HEK293 (cell line): ENCODE measurements around the gene RAB11A.

Experiments used
- BCL6B ChIP-seq: fragments of 450-650 bp; formaldehyde crosslinking; IDR thresholded peaks from 2 replicates; pipeline ENCODE4 v1.5.1; 2017; ENCODE audit warnings: missing biosample characterization, missing genetic modification characterization
- ELK4 ChIP-seq: IDR thresholded peaks from 2 replicates; pipeline ENCODE4 v1.6.1; 2011; ENCODE audit warnings: mild to moderate bottlenecking, low read depth, low read length, borderline replicate concordance
- GLIS2 ChIP-seq: fragments of 450-650 bp; formaldehyde crosslinking; IDR thresholded peaks from 2 replicates; pipeline ENCODE4 v1.5.1; 2016; ENCODE audit warnings: missing biosample characterization, missing genetic modification characterization
- KLF8 ChIP-seq: fragments of 450-650 bp; formaldehyde crosslinking; IDR thresholded peaks from 2 replicates; pipeline ENCODE4 v1.5.1; 2016; ENCODE audit warnings: missing biosample characterization, missing genetic modification characterization
- MZF1 ChIP-seq: fragments of 450-650 bp; formaldehyde crosslinking; IDR thresholded peaks from 2 replicates; pipeline ENCODE4 v1.5.1; 2017; ENCODE audit warnings: missing biosample characterization, missing genetic modification characterization, borderline replicate concordance
- REST ChIP-seq: fragments of 450-650 bp; formaldehyde crosslinking; IDR thresholded peaks from 2 replicates; pipeline ENCODE4 v1.5.1; 2016; ENCODE audit warnings: missing biosample characterization, missing genetic modification characterization
- SP7 ChIP-seq: fragments of 450-650 bp; formaldehyde crosslinking; IDR thresholded peaks from 2 replicates; pipeline ENCODE4 v1.5.1; 2016; ENCODE audit warnings: missing biosample characterization, missing genetic modification characterization
- WT1 ChIP-seq: fragments of 450-650 bp; formaldehyde crosslinking; IDR thresholded peaks from 2 replicates; pipeline ENCODE4 v1.5.1; 2016; ENCODE audit warnings: missing biosample characterization, missing genetic modification characterization
- ZEB2 ChIP-seq: fragments of 450-650 bp; formaldehyde crosslinking; IDR thresholded peaks from 2 replicates; pipeline ENCODE4 v1.5.1; 2016; ENCODE audit warnings: missing biosample characterization, missing genetic modification characterization
- ZIC2 ChIP-seq: fragments of 450-650 bp; formaldehyde crosslinking; IDR thresholded peaks from 2 replicates; pipeline ENCODE4 v1.5.1; 2016; ENCODE audit warnings: missing biosample characterization, missing genetic modification characterization
- ZNF140 ChIP-seq: fragments of 450-650 bp; formaldehyde crosslinking; IDR thresholded peaks from 2 replicates; pipeline ENCODE4 v1.5.1; 2016; ENCODE audit warnings: missing biosample characterization, missing genetic modification characterization
- ZNF184 ChIP-seq: fragments of 450-650 bp; IDR thresholded peaks from 2 replicates; pipeline ENCODE4 v1.5.1; 2018; ENCODE audit warnings: missing biosample characterization, mild to moderate bottlenecking, missing genetic modification characterization
- ZNF214 ChIP-seq: fragments of 450-650 bp; formaldehyde crosslinking; IDR thresholded peaks from 2 replicates; pipeline ENCODE4 v1.5.1; 2017; ENCODE audit warnings: missing biosample characterization, mild to moderate bottlenecking, missing genetic modification characterization, borderline replicate concordance
- ZNF266 ChIP-seq: fragments of 450-650 bp; formaldehyde crosslinking; IDR thresholded peaks from 2 replicates; pipeline ENCODE4 v1.5.1; 2016; ENCODE audit warnings: missing biosample characterization, missing genetic modification characterization, low read depth
- ZNF394 ChIP-seq: fragments of 450-650 bp; formaldehyde crosslinking; IDR thresholded peaks from 2 replicates; pipeline ENCODE4 v1.5.1; 2016; ENCODE audit warnings: missing biosample characterization, missing genetic modification characterization, mild to moderate bottlenecking, moderate library complexity, borderline replicate concordance
- ZNF416 ChIP-seq: fragments of 450-650 bp; formaldehyde crosslinking; IDR thresholded peaks from 2 replicates; pipeline ENCODE4 v1.5.1; 2016; ENCODE audit warnings: missing biosample characterization, missing genetic modification characterization
- ZNF510 ChIP-seq: fragments of 450-650 bp; formaldehyde crosslinking; IDR thresholded peaks from 2 replicates; pipeline ENCODE4 v1.5.1; 2018; ENCODE audit warnings: mild to moderate bottlenecking, missing genetic modification characterization, missing biosample characterization; ENCODE audit not compliant: insufficient replicate concordance
- ZNF548 ChIP-seq: fragments of 450-650 bp; formaldehyde crosslinking; IDR thresholded peaks from 2 replicates; pipeline ENCODE4 v1.5.1; 2016; ENCODE audit warnings: missing biosample characterization, missing genetic modification characterization
- ZNF654 ChIP-seq: fragments of 450-650 bp; formaldehyde crosslinking; IDR thresholded peaks from 2 replicates; pipeline ENCODE4 v1.5.1; 2016; ENCODE audit warnings: low read depth, missing biosample characterization, missing genetic modification characterization
- ZNF660 ChIP-seq: fragments of 450-650 bp; IDR thresholded peaks from 2 replicates; pipeline ENCODE4 v1.5.1; 2018; ENCODE audit warnings: missing biosample characterization, mild to moderate bottlenecking, missing genetic modification characterization
- ZNF664 ChIP-seq: fragments of 450-650 bp; formaldehyde crosslinking; IDR thresholded peaks from 2 replicates; pipeline ENCODE4 v1.5.1; 2016; ENCODE audit warnings: missing biosample characterization, missing genetic modification characterization
- ZNF692 ChIP-seq: fragments of 450-650 bp; formaldehyde crosslinking; IDR thresholded peaks from 2 replicates; pipeline ENCODE4 v1.5.1; 2016; ENCODE audit warnings: missing biosample characterization, missing genetic modification characterization
- ZNF843 ChIP-seq: fragments of 450-650 bp; formaldehyde crosslinking; IDR thresholded peaks from 2 replicates; pipeline ENCODE4 v1.5.1; 2016; ENCODE audit warnings: missing biosample characterization, missing genetic modification characterization

RAB11A gene

GRCh38 chr15:65824031-65824743 lies 45.1 kb upstream of the RAB11A start (continued):
- 0 out of 2 replicates have a peak, but pooled peaks have one; percentile 22 for TF ChIP-seq MZF1
- TF ChIP-seq ZNF214 (tag by site-specific recombination), result no peak
- TF ChIP-seq ZNF394, result no peak
- TF ChIP-seq ZNF692 (tag by site-specific recombination), result no peak
- no peak for TF ChIP-seq ZNF140 (tag by site-specific recombination)
- no peak for TF ChIP-seq ZIC2
- TF ChIP-seq ZNF843 (tag by site-specific recombination), result no peak
- TF ChIP-seq ZNF510 (tag by site-specific recombination), result no peak
- no peak for TF ChIP-seq REST (tag by site-specific recombination)
- no peak for TF ChIP-seq ZEB2 (tag by site-specific recombination)
- no peak for TF ChIP-seq WT1
- no peak for TF ChIP-seq ZNF184 (tag by site-specific recombination)
- TF ChIP-seq ELK4, result no peak
- no peak for TF ChIP-seq ZNF654
- no peak for TF ChIP-seq ZNF548 (tag by site-specific recombination)
- no peak for TF ChIP-seq BCL6B
- TF ChIP-seq GLIS2 (tag by site-specific recombination), result no peak
- TF ChIP-seq ZNF266, result no peak
- TF ChIP-seq SP7, result no peak
- TF ChIP-seq ZNF664 (tag by site-specific recombination), result peak; percentile 90
- TF ChIP-seq ZNF416 (tag by site-specific recombination), result no peak
- TF ChIP-seq KLF8 (tag by site-specific recombination), result no peak
- no peak for TF ChIP-seq ZNF660
